NT2/D1 (cell line): ENCODE measurements around the gene PALD1.

Experiments used
- DNase-seq: peaks from one replicate; pipeline ENCODE4 v3.0.0-alpha.2; 2011; ENCODE audit warnings: low read depth, low spot score
- H3K27me3 ChIP-seq: 2 replicates; pipeline ENCODE4 v1.6.0; 2011; ENCODE audit warnings: mild to moderate bottlenecking; ENCODE audit not compliant: insufficient read length, insufficient read depth
- H3K36me3 ChIP-seq: 2 replicates; pipeline ENCODE4 v1.6.1; 2011; ENCODE audit warnings: mild to moderate bottlenecking, low read length, mixed read lengths; ENCODE audit not compliant: insufficient read depth, insufficient read length
- H3K4me1 ChIP-seq: 2 replicates; pipeline ENCODE4 v1.5.1; 2011; ENCODE audit not compliant: insufficient read depth, insufficient read length
- H3K4me3 ChIP-seq: 2 replicates; pipeline ENCODE4 v1.5.1; 2011; ENCODE audit warnings: low read depth; ENCODE audit not compliant: insufficient read length
- H3K9ac ChIP-seq: 2 replicates; pipeline ENCODE4 v1.6.0; 2011; ENCODE audit warnings: low read depth; ENCODE audit not compliant: insufficient read length
- H3K9me3 ChIP-seq: 2 replicates; pipeline ENCODE4 v1.5.1; 2011; ENCODE audit warnings: mild to moderate bottlenecking, low read length; ENCODE audit not compliant: insufficient read depth
- SUZ12 ChIP-seq: IDR thresholded peaks from 2 replicates; pipeline ENCODE4 v1.6.1; 2011; ENCODE audit not compliant: insufficient read length, insufficient read depth; ENCODE audit errors: extremely low read depth
- YY1 ChIP-seq: IDR thresholded peaks from 2 replicates; pipeline ENCODE4 v1.6.1; 2011; ENCODE audit not compliant: insufficient read length, insufficient read depth
- ZNF274 ChIP-seq: IDR thresholded peaks from 2 replicates; pipeline ENCODE4 v1.6.1; 2011; ENCODE audit warnings: mild to moderate bottlenecking, low read depth, low read length

PALD1 gene

GRCh38 chr10:70564113-70564725, 85.7 kb downstream of the PALD1 start:
- no peak for TF ChIP-seq ZNF274
- TF ChIP-seq YY1 = no peak
- no peak for TF ChIP-seq SUZ12
- H3K4me3 ChIP-seq = no peak overlapping the region
- no peaks in the 10 kb centered on the region for H3K36me3 ChIP-seq
- no peak for DNase-seq
- no peak overlapping the region for H3K9ac ChIP-seq
- H3K4me1 ChIP-seq = peaks cover 15% of the 10 kb centered on the region
- H3K27me3 ChIP-seq = no peaks in the 10 kb centered on the region
- no peaks in the 10 kb centered on the region for H3K9me3 ChIP-seq

- Histone ChIP-seq H3K9me3 (no peaks in the 10 kb centered on the region), H3K27me3 (no peaks in the 10 kb centered on the region), H3K4me3 (no peak overlapping the region), H3K4me1 (peaks cover 15% of the 10 kb centered on the region), H3K9ac (no peak overlapping the region), H3K36me3 (no peaks in the 10 kb centered on the region)
- DNase-seq = no peak
- no peak for TF ChIP-seq ZNF274
- no peak for TF ChIP-seq SUZ12
- TF ChIP-seq YY1 = no peak
Observed at GRCh38 chr10:70564901-70565351, 86.4 kb downstream of the PALD1 start.

GRCh38 chr10:70565556-70566514, 87.3 kb downstream of the PALD1 start:
- no peak for DNase-seq
- peaks cover 9% of the 10 kb centered on the region for H3K4me1 ChIP-seq
- H3K9me3 ChIP-seq = no peaks in the 10 kb centered on the region
- H3K36me3 ChIP-seq = no peaks in the 10 kb centered on the region
- no peak overlapping the region for H3K9ac ChIP-seq
- no peaks in the 10 kb centered on the region for H3K27me3 ChIP-seq
- H3K4me3 ChIP-seq = no peak overlapping the region
- TF ChIP-seq SUZ12 (no peak), YY1 (no peak), ZNF274 (no peak)

GRCh38 chr10:70566515-70567290, 88.1 kb downstream of the PALD1 start:
- Histone ChIP-seq H3K9me3 (no peaks in the 10 kb centered on the region), H3K9ac (no peak overlapping the region), H3K36me3 (no peaks in the 10 kb centered on the region), H3K4me3 (no peak overlapping the region), H3K4me1 (peaks cover 9% of the 10 kb centered on the region), H3K27me3 (no peaks in the 10 kb centered on the region)
- DNase-seq = no peak
- TF ChIP-seq SUZ12 = no peak
- TF ChIP-seq ZNF274 = no peak
- TF ChIP-seq YY1 = no peak

- H3K4me1 ChIP-seq = no peaks in the 10 kb centered on the region
- no peaks in the 10 kb centered on the region for H3K36me3 ChIP-seq
- TF ChIP-seq SUZ12 (no peak), ZNF274 (no peak), YY1 (no peak)
- H3K9ac ChIP-seq = no peak overlapping the region
- no peak overlapping the region for H3K4me3 ChIP-seq
- no peak for DNase-seq
- no peaks in the 10 kb centered on the region for H3K9me3 ChIP-seq
- H3K27me3 ChIP-seq = no peaks in the 10 kb centered on the region
Observed at GRCh38 chr10:70567603-70568002, 89.0 kb downstream of the PALD1 start.

GRCh38 chr10:70568113-70568512, 89.5 kb downstream of the PALD1 start:
- H3K9me3 ChIP-seq = no peaks in the 10 kb centered on the region
- no peaks in the 10 kb centered on the region for H3K36me3 ChIP-seq
- no peak for DNase-seq
- H3K27me3 ChIP-seq = no peaks in the 10 kb centered on the region
- H3K4me3 ChIP-seq = no peak overlapping the region
- no peak for TF ChIP-seq ZNF274
- no peak for TF ChIP-seq SUZ12
- no peak for TF ChIP-seq YY1
- no peak overlapping the region for H3K9ac ChIP-seq
- no peaks in the 10 kb centered on the region for H3K4me1 ChIP-seq
